ENCODE measurements around the gene SNUPN. TPM values are rescaled to one million over a fixed set of nuclear protein-coding genes. Genes with fewer than 3 reads are reported as not detected.

The SNUPN gene
- total and polyA plus RNA-seq, 4 donors: 16.3 to 20.9 (median 18.3) TPM

- H3K4me3 ChIP-seq (ENCODE audit: low read length in 2 of 2): no peak overlapping the region
- DNase-seq (peak; percentile 93 to 94), ATAC-seq (ENCODE audit: low FRiP score) (peak; percentile 91)
- H3K36me3 ChIP-seq (ENCODE audit: control insufficient read depth in 1 of 2, insufficient read depth in 2 of 2, low read length in 1 of 2): no peaks in the 10 kb centered on the region
- H3K9me3 ChIP-seq (ENCODE audit: control insufficient read depth, low read length): no peaks in the 10 kb centered on the region
- peak overlapping the region; percentile 84 to 99 for H3K27ac ChIP-seq (ENCODE audit: low read depth in 1 of 2, low read length in 2 of 2)
- 5 to 10% methylated on average over 12 to 15 of the region's 15 CpGs for WGBS, 2 donors
- intact Hi-C loops (cut with DNase I): no loop called here
- H3K4me1 ChIP-seq (ENCODE audit: control insufficient read depth in 1 of 2, insufficient read depth in 2 of 2, low read length in 2 of 2): peaks cover 0 to 6% of the 10 kb centered on the region in 2 donors
- H3K27me3 ChIP-seq (ENCODE audit: control insufficient read depth in 1 of 2, insufficient read depth in 2 of 2, low read length in 1 of 2): no peaks in the 10 kb centered on the region
Measured at GRCh38 chr15:75666823-75667501, 41.4 kb upstream of the SNUPN start.

GRCh38 chr15:75663931-75664421, 38.5 kb upstream of the SNUPN start:
- peaks cover 3 to 6% of the 10 kb centered on the region in 2 donors for H3K4me1 ChIP-seq (ENCODE audit: control insufficient read depth in 1 of 2, insufficient read depth in 2 of 2, low read length in 2 of 2)
- H3K36me3 ChIP-seq (ENCODE audit: control insufficient read depth in 1 of 2, insufficient read depth in 2 of 2, low read length in 1 of 2): no peaks in the 10 kb centered on the region
- no peak for DNase-seq
- ATAC-seq (ENCODE audit: low FRiP score): no peak
- no peaks in the 10 kb centered on the region for H3K9me3 ChIP-seq (ENCODE audit: control insufficient read depth, low read length)
- no peak overlapping the region for H3K27ac ChIP-seq (ENCODE audit: low read depth in 1 of 2, low read length in 2 of 2)
- intact Hi-C loops (cut with DNase I): no loop called here
- H3K4me3 ChIP-seq (ENCODE audit: low read length in 2 of 2): no peak overlapping the region
- H3K27me3 ChIP-seq (ENCODE audit: control insufficient read depth in 1 of 2, insufficient read depth in 2 of 2, low read length in 1 of 2): no peaks in the 10 kb centered on the region
- 78% methylated on average over 11 of the region's 11 CpGs for WGBS, 2 donors

- ATAC-seq (ENCODE audit: low FRiP score) (no peak), DNase-seq (no peak)
- no peaks in the 10 kb centered on the region for H3K9me3 ChIP-seq (ENCODE audit: control insufficient read depth, low read length)
- peaks cover 6% of the 10 kb centered on the region in 2 donors for H3K4me1 ChIP-seq (ENCODE audit: control insufficient read depth in 1 of 2, insufficient read depth in 2 of 2, low read length in 2 of 2)
- H3K36me3 ChIP-seq (ENCODE audit: control insufficient read depth in 1 of 2, insufficient read depth in 2 of 2, low read length in 1 of 2): no peaks in the 10 kb centered on the region
- H3K27me3 ChIP-seq (ENCODE audit: control insufficient read depth in 1 of 2, insufficient read depth in 2 of 2, low read length in 1 of 2): no peaks in the 10 kb centered on the region
- 85 to 92% methylated on average over 9 of the region's 9 CpGs for WGBS, 2 donors
- H3K27ac ChIP-seq (ENCODE audit: low read depth in 1 of 2, low read length in 2 of 2): peak overlapping the region; percentile 18 to 33
- intact Hi-C loops (cut with DNase I): no loop called here
- H3K4me3 ChIP-seq (ENCODE audit: low read length in 2 of 2): no peak overlapping the region
Measured at GRCh38 chr15:75662823-75663519, 37.4 kb upstream of the SNUPN start.

DNA sequence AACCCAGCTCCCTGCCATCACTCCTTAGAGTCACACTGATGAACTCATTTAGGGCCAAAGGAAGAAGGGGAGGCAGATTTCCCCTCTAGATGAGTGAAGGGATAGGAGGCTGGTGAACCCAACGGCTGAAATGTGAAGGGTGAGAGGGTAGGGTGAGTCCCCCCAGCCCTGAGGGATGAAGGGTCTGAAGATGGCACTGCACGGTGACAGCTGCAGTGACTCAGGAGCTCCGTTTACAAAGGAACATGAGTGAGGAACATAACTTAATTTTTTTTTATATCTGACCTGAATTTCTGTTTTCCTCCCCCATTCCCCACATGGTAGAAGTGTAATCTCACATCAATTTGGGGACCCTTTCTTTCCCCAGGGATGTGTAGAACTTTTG, 36.2 kb upstream of the SNUPN start:
- peak overlapping the region; percentile 65 to 98 for H3K27ac ChIP-seq (ENCODE audit: low read depth in 1 of 2, low read length in 2 of 2)
- DNase-seq (no peak), ATAC-seq (ENCODE audit: low FRiP score) (no peak)
- no peaks in the 10 kb centered on the region for H3K9me3 ChIP-seq (ENCODE audit: control insufficient read depth, low read length)
- intact Hi-C loops (cut with DNase I): loop anchor here in 1 of 2 donors (2.0 kb wide), 1 partner anchor 15 kb away; the partner anchor contains the start of gene SNX33
- no peak overlapping the region for H3K4me3 ChIP-seq (ENCODE audit: low read length in 2 of 2)
- H3K27me3 ChIP-seq (ENCODE audit: control insufficient read depth in 1 of 2, insufficient read depth in 2 of 2, low read length in 1 of 2): no peaks in the 10 kb centered on the region
- H3K36me3 ChIP-seq (ENCODE audit: control insufficient read depth in 1 of 2, insufficient read depth in 2 of 2, low read length in 1 of 2): peaks cover 0 to 6% of the 10 kb centered on the region in 2 donors
- H3K4me1 ChIP-seq (ENCODE audit: control insufficient read depth in 1 of 2, insufficient read depth in 2 of 2, low read length in 2 of 2): peaks cover 0 to 6% of the 10 kb centered on the region in 2 donors
- WGBS, 2 donors: 51 to 62% methylated on average over 3 of the region's 3 CpGs

- intact Hi-C loops (cut with DNase I): loop anchor here in 1 of 2 donors (2.0 kb wide), 1 partner anchor 14 kb away; the partner anchor contains the start of gene SNX33
- H3K4me1 ChIP-seq (ENCODE audit: control insufficient read depth in 1 of 2, insufficient read depth in 2 of 2, low read length in 2 of 2): peaks cover 0 to 6% of the 10 kb centered on the region in 2 donors
- ATAC-seq (ENCODE audit: low FRiP score) (peak; percentile 93), DNase-seq (peak; percentile 96 to 98)
- H3K27me3 ChIP-seq (ENCODE audit: control insufficient read depth in 1 of 2, insufficient read depth in 2 of 2, low read length in 1 of 2): no peaks in the 10 kb centered on the region
- WGBS, 2 donors: 7 to 10% methylated on average over 13 to 14 of the region's 14 CpGs
- peaks cover 0 to 6% of the 10 kb centered on the region in 2 donors for H3K36me3 ChIP-seq (ENCODE audit: control insufficient read depth in 1 of 2, insufficient read depth in 2 of 2, low read length in 1 of 2)
- no peak overlapping the region for H3K4me3 ChIP-seq (ENCODE audit: low read length in 2 of 2)
- H3K9me3 ChIP-seq (ENCODE audit: control insufficient read depth, low read length): no peaks in the 10 kb centered on the region
- peak overlapping the region; percentile 65 to 98 for H3K27ac ChIP-seq (ENCODE audit: low read depth in 1 of 2, low read length in 2 of 2)
Measured at GRCh38 chr15:75661100-75661755, 35.7 kb upstream of the SNUPN start.

GRCh38 chr15:75659928-75660645, 34.6 kb upstream of the SNUPN start:
- DNase-seq (no peak), ATAC-seq (ENCODE audit: low FRiP score) (no peak)
- intact Hi-C loops (cut with DNase I): loop anchor here in 1 of 2 donors (2.0 kb wide), 1 partner anchor 13 kb away; the partner anchor contains the start of gene SNX33
- H3K9me3 ChIP-seq (ENCODE audit: control insufficient read depth, low read length): no peaks in the 10 kb centered on the region
- peak overlapping the region; percentile 10 to 85 for H3K27ac ChIP-seq (ENCODE audit: low read depth in 1 of 2, low read length in 2 of 2)
- no peaks in the 10 kb centered on the region for H3K27me3 ChIP-seq (ENCODE audit: control insufficient read depth in 1 of 2, insufficient read depth in 2 of 2, low read length in 1 of 2)
- H3K4me1 ChIP-seq (ENCODE audit: control insufficient read depth in 1 of 2, insufficient read depth in 2 of 2, low read length in 2 of 2): peaks cover 0 to 6% of the 10 kb centered on the region in 2 donors
- 65 to 69% methylated on average over 17 of the region's 17 CpGs for WGBS, 2 donors
- peaks cover 0 to 6% of the 10 kb centered on the region in 2 donors for H3K36me3 ChIP-seq (ENCODE audit: control insufficient read depth in 1 of 2, insufficient read depth in 2 of 2, low read length in 1 of 2)
- H3K4me3 ChIP-seq (ENCODE audit: low read length in 2 of 2): no peak overlapping the region

GRCh38 chr15:75659141-75659771, 33.7 kb upstream of the SNUPN start:
- H3K4me3 ChIP-seq (ENCODE audit: low read length in 2 of 2): no peak overlapping the region
- intact Hi-C loops (cut with DNase I): no loop called here
- H3K4me1 ChIP-seq (ENCODE audit: control insufficient read depth in 1 of 2, insufficient read depth in 2 of 2, low read length in 2 of 2): peaks cover 0 to 6% of the 10 kb centered on the region in 2 donors
- peaks cover 0 to 6% of the 10 kb centered on the region in 2 donors for H3K36me3 ChIP-seq (ENCODE audit: control insufficient read depth in 1 of 2, insufficient read depth in 2 of 2, low read length in 1 of 2)
- DNase-seq (no peak), ATAC-seq (ENCODE audit: low FRiP score) (no peak)
- H3K27me3 ChIP-seq (ENCODE audit: control insufficient read depth in 1 of 2, insufficient read depth in 2 of 2, low read length in 1 of 2): no peaks in the 10 kb centered on the region
- H3K9me3 ChIP-seq (ENCODE audit: control insufficient read depth, low read length): no peaks in the 10 kb centered on the region
- WGBS, 2 donors: 37 to 42% methylated on average over 7 to 9 of the region's 9 CpGs
- peak overlapping the region; percentile 5 to 38 for H3K27ac ChIP-seq (ENCODE audit: low read depth in 1 of 2, low read length in 2 of 2)

DNA sequence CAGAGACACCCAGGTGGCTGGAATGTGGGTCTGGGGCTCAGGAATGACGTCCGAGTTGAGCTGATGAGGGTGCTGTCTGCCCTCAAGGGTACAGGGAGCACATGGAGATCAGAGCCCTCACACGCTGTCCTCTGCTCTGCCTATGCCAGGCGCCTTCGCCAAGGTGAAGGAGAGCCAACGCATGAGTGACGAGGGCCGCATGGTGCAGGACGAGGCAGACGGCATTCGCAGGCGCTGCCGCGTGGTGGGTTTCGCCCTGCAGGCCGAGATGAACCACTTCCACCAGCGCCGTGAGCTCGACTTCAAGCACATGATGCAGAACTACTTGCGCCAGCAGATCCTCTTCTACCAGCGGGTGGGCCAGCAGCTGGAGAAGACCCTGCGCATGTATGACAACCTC, 31.3 kb upstream of the SNUPN start:
- H3K9me3 ChIP-seq (ENCODE audit: control insufficient read depth, low read length): no peaks in the 10 kb centered on the region
- H3K27me3 ChIP-seq (ENCODE audit: control insufficient read depth in 1 of 2, insufficient read depth in 2 of 2, low read length in 1 of 2): no peaks in the 10 kb centered on the region
- ATAC-seq (ENCODE audit: low FRiP score): no peak
- WGBS, 2 donors: 85 to 88% methylated on average over 22 of the region's 22 CpGs
- DNase-seq: no peak
- peaks cover 0 to 6% of the 10 kb centered on the region in 2 donors for H3K4me1 ChIP-seq (ENCODE audit: control insufficient read depth in 1 of 2, insufficient read depth in 2 of 2, low read length in 2 of 2)
- no peak overlapping the region for H3K4me3 ChIP-seq (ENCODE audit: low read length in 2 of 2)
- intact Hi-C loops (cut with DNase I): no loop called here
- no peak overlapping the region for H3K27ac ChIP-seq (ENCODE audit: low read depth in 1 of 2, low read length in 2 of 2)
- H3K36me3 ChIP-seq (ENCODE audit: control insufficient read depth in 1 of 2, insufficient read depth in 2 of 2, low read length in 1 of 2): peaks cover 0 to 6% of the 10 kb centered on the region in 2 donors

All from aorta (tissue), 5 donors.